CD4-positive, alpha-beta T cell treated with Interleukin-1 beta for 1 hour (primary cell): Measurements from ENCODE around the gene PCNX4.

ENCODE experiments used
- DNase-seq, 2 donors: peaks; one replicate each; pipeline ENCODE4 v3.0.0-alpha.2; 2020 to 2022

Gene PCNX4

DNA sequence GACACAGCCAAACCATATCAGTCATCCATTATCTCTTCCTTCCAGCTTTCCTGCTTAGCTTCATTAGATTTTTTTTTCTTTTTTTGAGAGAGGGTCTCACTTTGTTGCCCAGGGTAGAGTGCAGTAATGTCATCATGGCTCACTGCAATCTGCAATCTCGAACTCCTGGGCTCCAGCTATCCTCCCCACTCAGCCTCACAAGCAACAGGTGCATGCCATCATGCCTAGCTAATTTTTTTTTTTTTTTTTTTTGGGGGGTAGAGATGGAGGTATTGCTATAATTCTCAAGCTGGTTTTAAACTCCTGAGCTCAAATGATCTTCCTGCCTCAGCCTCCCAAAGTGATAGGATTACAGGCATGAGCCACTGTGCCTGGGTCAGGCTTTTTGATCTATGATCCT, 119.0 kb downstream of the PCNX4 start:
- DNase-seq = no peak

DNA sequence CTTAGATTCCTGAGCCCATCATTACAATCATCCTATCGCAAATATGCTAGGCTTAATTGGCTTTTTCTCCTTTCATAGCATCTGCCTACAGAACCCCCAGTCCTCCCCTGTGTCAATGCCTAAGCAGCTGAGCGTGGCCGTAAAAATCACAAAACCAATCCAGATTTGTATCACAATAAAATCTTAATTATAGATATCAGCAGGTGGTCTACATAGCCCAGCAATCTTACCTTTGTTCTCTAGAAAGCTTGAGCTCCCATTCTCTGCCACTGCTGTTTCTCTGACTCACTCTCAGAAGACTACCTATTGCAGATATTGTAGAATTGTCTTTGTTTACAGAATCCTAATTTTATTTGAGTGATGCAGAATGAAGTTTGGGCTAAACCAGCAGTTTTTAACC, 119.4 kb downstream of the PCNX4 start:
- no peak for DNase-seq

DNA sequence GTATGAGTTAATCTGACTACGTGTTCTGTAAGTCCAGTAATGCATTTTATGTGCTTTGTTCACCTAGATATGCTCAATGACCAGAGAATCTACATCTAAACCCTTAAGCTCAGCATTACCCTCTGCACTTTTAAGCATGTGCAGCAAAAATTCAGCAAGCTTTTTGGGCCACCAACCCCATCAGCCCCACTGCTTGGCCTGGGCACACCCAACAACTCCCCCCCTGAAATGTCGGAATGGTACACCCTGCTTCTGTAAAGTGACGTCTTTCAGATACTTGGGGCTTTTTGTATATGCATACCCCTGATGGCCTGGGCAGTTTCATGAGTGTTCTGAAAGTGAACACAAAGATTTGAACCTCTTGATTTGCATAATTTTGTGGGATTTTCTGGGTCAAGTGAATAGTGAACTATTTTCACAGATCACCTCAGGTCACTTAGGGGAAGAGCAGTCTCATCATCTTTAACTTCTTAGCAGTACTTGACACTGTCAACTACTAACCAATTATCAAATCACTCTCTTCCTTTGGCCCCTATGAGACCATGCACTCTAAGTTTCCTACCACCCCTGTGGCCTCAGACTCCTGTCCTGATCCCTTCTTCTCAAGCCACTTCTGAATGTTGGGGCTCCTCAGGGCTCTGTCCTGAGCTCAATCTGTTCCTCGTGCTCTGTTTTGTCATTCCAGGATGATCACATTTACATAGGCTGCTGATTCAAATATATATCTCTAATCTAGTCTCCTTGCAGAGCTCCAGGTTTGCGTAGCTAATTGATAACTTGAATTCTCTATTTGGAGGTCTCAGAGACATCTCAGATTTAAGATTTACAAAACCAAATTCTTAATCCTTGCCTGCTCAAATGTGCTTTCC, 121.0 kb downstream of the PCNX4 start:
- no peak for DNase-seq

DNA sequence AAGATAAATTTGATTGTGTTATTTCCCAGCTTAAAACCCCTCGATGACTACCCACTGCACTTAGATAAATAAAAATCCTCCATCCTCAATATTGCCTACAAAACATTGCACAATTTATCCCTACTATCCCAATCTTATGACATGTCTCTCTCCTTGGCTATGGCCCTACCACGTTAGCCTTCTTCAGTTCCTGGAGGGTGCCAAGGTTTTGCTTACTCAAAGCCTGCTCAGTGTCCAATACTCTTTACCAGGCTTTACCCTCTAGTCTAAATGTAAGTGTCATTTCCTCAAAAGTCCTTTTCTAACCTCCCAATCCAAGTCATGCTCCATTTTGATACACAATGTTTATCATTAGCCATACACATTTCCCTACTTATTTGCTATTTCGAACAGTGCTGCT, 122.3 kb downstream of the PCNX4 start:
- no peak for DNase-seq

DNA sequence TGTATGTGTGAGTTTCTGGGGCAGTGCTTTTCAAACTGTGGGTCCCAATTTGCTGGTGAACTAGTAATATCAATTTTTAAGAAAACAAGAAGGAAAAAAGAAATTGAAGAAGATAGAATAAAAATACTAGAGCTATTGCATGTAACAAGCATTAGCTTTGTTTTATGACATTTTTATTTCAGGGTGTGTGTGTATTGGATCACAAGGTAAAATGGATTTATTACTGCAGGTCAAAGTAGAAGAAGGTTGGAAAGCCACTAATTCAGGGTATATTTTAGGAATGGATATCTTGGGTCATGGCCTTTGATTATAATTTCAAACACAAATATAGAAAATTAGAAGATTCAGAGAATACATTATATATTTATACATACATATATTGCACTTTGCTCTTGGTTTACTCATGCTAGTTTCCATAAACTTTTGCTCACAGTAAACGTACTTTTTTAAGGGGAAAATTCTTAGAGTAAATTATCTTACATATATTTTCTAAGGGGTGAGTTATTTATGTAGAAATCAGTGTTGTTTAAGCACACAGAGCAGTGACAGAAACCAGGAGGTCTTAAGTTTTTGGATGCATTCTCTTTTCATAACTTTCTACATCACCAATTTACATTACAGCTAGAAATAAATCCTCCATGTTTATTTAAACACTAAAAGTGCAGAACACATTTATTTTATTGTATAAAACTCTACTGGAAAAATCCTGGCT, 122.8 kb downstream of the PCNX4 start:
- DNase-seq = no peak

DNA sequence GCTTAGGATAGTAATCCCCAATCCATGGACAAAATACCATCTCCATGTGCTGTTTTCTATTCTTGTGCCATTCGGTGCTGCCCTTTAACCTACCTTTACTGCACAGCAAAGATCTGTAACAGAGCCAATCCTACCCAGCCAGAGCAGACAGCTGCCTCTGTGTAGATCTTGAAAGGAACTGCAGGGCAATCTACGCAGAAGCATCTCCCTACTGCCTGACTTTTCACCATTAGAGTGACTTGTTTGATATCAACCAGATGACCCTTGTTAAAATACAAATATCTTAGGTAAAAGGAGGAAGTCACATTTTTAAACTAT, 123.4 kb downstream of the PCNX4 start:
- DNase-seq = no peak

DNA sequence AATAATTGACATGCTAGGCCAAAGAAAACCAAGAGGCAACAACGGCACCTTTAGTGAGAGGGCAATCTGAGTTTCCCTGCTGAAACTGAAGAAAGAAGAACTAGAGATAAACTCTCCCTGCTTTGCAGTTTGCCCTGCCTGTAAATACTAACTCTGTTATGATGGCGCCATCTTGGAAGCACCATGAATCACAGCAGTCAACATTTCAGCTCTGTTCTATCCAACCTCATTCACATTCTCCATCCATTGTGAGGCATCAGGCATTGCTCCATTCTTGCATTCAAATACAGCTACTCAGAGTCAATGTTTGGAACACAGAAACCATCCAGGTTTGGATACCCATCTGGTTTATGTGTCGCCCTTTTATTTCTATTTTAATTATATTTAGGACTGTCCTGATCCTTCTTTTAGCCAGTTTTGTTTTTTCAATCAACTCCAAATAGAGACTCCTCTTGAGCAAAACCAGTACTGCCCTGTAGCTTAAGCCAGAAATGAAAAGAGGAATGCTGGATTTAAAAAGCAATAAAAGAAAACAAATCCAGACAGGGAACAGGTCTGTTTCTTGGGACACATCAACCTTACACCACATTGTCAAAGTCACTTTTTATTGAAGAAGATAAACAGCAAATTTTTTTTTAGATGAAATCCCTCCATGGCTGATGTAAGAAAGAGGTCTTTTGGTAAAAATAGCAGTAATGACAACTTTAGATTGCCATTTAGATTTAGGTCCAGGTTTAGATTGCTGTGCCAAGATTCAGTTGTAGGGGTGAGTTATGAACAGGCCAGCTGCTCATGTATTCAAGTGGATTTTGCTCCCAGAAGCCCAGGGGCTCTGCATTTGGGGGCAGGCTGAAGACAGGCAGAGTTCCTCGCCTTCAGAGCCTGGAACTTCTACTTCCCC, 124.0 kb downstream of the PCNX4 start:
- DNase-seq = no peak

DNA sequence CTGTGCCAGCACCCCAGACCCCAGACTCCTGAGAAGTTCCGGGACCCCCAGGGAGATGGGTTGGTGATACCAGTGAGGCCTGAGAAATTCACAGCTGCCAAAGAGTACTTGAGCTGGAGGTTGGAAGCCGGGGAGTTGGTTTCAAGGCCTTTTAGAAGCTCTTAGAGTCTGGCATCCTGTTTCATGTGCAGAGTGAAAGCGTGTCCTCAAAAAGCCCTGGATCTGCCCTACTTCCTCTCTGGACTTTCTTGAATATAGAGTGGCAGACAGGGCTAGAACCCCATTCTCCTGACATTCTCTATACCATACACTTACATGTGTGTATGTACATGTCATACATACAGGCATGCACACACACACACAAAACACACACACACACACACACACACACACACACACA, 126.0 kb downstream of the PCNX4 start:
- no peak for DNase-seq
